Measurements from ENCODE around the gene TSPAN18. TPM values are rescaled to one million over a fixed set of nuclear protein-coding genes. Genes with fewer than 3 reads are reported as not detected.
A peak's percentile ranks its signal among the peaks of the same experiment; 100 is the strongest.

Gene TSPAN18
- total RNA-seq, 6 donors from 2014 or later = 8.2 to 48.6 (median 17.5) TPM

- H3K4me1 ChIP-seq = peaks cover 17 to 59% (median 42%) of the 10 kb centered on the region in 4 donors
Measured at GRCh38 chr11:44943118-44943517, 216.4 kb downstream of the TSPAN18 start.

GRCh38 chr11:44943696-44944095 lies 216.9 kb downstream of the TSPAN18 start:
- peak overlapping the region in 1 of 4 donors; percentile 23 for H3K27ac ChIP-seq
- DNase-seq = no peak

More at GRCh38 chr11:44943118-44943517, 216.4 kb downstream of the TSPAN18 start:
- H3K9me3 ChIP-seq = no peaks in the 10 kb centered on the region
- H3K27me3 ChIP-seq = no peaks in the 10 kb centered on the region
- 41 to 53% methylated on average over 5 to 7 of the region's 7 CpGs for WGBS, 2 donors
- TF ChIP-seq CTCF (IDR thresholded peaks at IDR 0.05) (no peak), POLR2AphosphoS5 (IDR thresholded peaks at IDR 0.05) (no peak), POLR2A (IDR thresholded peaks at IDR 0.05) (no peak), EP300 (IDR thresholded peaks at IDR 0.05) (no peak)
- peaks cover 0 to 4% (median 0%) of the 10 kb centered on the region in 4 donors for H3K36me3 ChIP-seq
- DNase-seq (peak in 1 of 2 donors; percentile 84), ATAC-seq (ENCODE audit: low FRiP score in 2 of 2) (peak; percentile 41 to 60)
- H3K4me3 ChIP-seq = no peak overlapping the region
- peak overlapping the region in 1 of 4 donors; percentile 23 for H3K27ac ChIP-seq

GRCh38 chr11:44944181-44944852 lies 217.6 kb downstream of the TSPAN18 start:
- DNase-seq = no peak
- no peak overlapping the region for H3K4me3 ChIP-seq
- no peak overlapping the region for H3K27ac ChIP-seq
- no peak for ATAC-seq (ENCODE audit: low FRiP score in 2 of 2)
- H3K27me3 ChIP-seq = no peaks in the 10 kb centered on the region
- peaks cover 0 to 2% (median 0%) of the 10 kb centered on the region in 4 donors for H3K36me3 ChIP-seq
- WGBS, 2 donors = 75 to 93% methylated on average over 7 of the region's 7 CpGs
- H3K4me1 ChIP-seq = peaks cover 22 to 68% (median 47%) of the 10 kb centered on the region in 4 donors
- TF ChIP-seq EP300 (IDR thresholded peaks at IDR 0.05) (no peak), CTCF (IDR thresholded peaks at IDR 0.05) (no peak), POLR2AphosphoS5 (IDR thresholded peaks at IDR 0.05) (no peak), POLR2A (IDR thresholded peaks at IDR 0.05) (no peak)
- no peaks in the 10 kb centered on the region for H3K9me3 ChIP-seq

More at GRCh38 chr11:44943696-44944095, 216.9 kb downstream of the TSPAN18 start:
- H3K4me1 ChIP-seq = peaks cover 17 to 62% (median 43%) of the 10 kb centered on the region in 4 donors
- TF ChIP-seq POLR2AphosphoS5 (IDR thresholded peaks at IDR 0.05) (no peak), POLR2A (IDR thresholded peaks at IDR 0.05) (no peak), EP300 (IDR thresholded peaks at IDR 0.05) (no peak), CTCF (IDR thresholded peaks at IDR 0.05) (no peak)
- H3K27me3 ChIP-seq = no peaks in the 10 kb centered on the region
- H3K4me3 ChIP-seq = no peak overlapping the region
- WGBS, 2 donors = 72 to 86% methylated on average over 5 to 7 of the region's 7 CpGs
- peaks cover 0 to 2% (median 0%) of the 10 kb centered on the region in 4 donors for H3K36me3 ChIP-seq
- ATAC-seq (ENCODE audit: low FRiP score in 2 of 2) = no peak
- H3K9me3 ChIP-seq = no peaks in the 10 kb centered on the region

- peaks cover 22 to 73% (median 50%) of the 10 kb centered on the region in 4 donors for H3K4me1 ChIP-seq
- H3K27ac ChIP-seq = no peak overlapping the region
- no peaks in the 10 kb centered on the region for H3K9me3 ChIP-seq
- TF ChIP-seq EP300 (IDR thresholded peaks at IDR 0.05) (no peak), POLR2AphosphoS5 (IDR thresholded peaks at IDR 0.05) (no peak), CTCF (IDR thresholded peaks at IDR 0.05) (no peak), POLR2A (IDR thresholded peaks at IDR 0.05) (no peak)
- H3K4me3 ChIP-seq = no peak overlapping the region
- WGBS, 2 donors = 62 to 65% methylated on average over 3 of the region's 3 CpGs
- ATAC-seq (ENCODE audit: low FRiP score in 2 of 2) (no peak), DNase-seq (no peak)
- H3K27me3 ChIP-seq = no peaks in the 10 kb centered on the region
- H3K36me3 ChIP-seq = peaks cover 0 to 2% (median 0%) of the 10 kb centered on the region in 4 donors
Measured at GRCh38 chr11:44944853-44945235, 218.1 kb downstream of the TSPAN18 start.
